Mucosa of gallbladder (tissue), 1 donor: ENCODE data around the gene RECK. TPM values are rescaled to one million over a fixed set of nuclear protein-coding genes. Genes with fewer than 3 reads are reported as not detected.
"Not testable (repeated sequence)": the region's sequence is repeated elsewhere in the genome, so short reads cannot be mapped to it uniquely, and the experiment has no call there.

Source experiments
- DNase-seq: peaks from one replicate; pipeline ENCODE4 v3.0.0-alpha.2; 2020; ENCODE audit warnings: low spot score
- total RNA-seq: library from RNA; stranded (reverse); gene quantifications from one replicate; pipeline ENCODE4 v1.2.1, GENCODE V29; 2021
- donor health status: DM: no; HTN: no; CAD: no.

Gene RECK
- total RNA-seq, result 11.3 TPM

GRCh38 chr9:36036780-36037548, at the start of gene RECK:
Gene RECK (plus strand): TSS chr9:36036913. CDS start chr9:36036999, 86 bp downstream.
- peak; percentile 85 for DNase-seq

GRCh38 chr9:35990155-35990554, 46.6 kb upstream of the RECK start:
- no peak for DNase-seq

GRCh38 chr9:35993136-35993535, 43.6 kb upstream of the RECK start:
- not testable (repeated sequence) for DNase-seq

- DNase-seq, result no peak
These were observed 42.6 kb upstream of the RECK start for GRCh38 chr9:35993976-35994720.

GRCh38 chr9:35994959-35995358, 41.8 kb upstream of the RECK start:
- DNase-seq, result no peak

GRCh38 chr9:35996358-35996970, 40.2 kb upstream of the RECK start:
- no peak for DNase-seq

GRCh38 chr9:35997016-35997415, 39.7 kb upstream of the RECK start:
- DNase-seq, result not testable (repeated sequence)

- no peak for DNase-seq
These were observed 38.4 kb upstream of the RECK start for GRCh38 chr9:35998333-35998732.

GRCh38 chr9:36005891-36006290, 30.8 kb upstream of the RECK start:
- DNase-seq, result no peak

- DNase-seq, result peak; percentile 16
These were observed 30.0 kb upstream of the RECK start for GRCh38 chr9:36006549-36007315.

- no peak for DNase-seq
These were observed 29.4 kb upstream of the RECK start for GRCh38 chr9:36007316-36007708.

GRCh38 chr9:36007852-36008251, 28.9 kb upstream of the RECK start:
- no peak for DNase-seq

- DNase-seq, result peak; percentile 55
These were observed 27.9 kb upstream of the RECK start for GRCh38 chr9:36008774-36009300.

GRCh38 chr9:36011379-36011778, 25.3 kb upstream of the RECK start:
- DNase-seq, result no peak

GRCh38 chr9:36017278-36017677, 19.4 kb upstream of the RECK start:
- DNase-seq, result no peak

GRCh38 chr9:36018129-36018528, 18.6 kb upstream of the RECK start:
- DNase-seq, result no peak

- no peak for DNase-seq
These were observed 17.6 kb upstream of the RECK start for GRCh38 chr9:36018891-36019720.

GRCh38 chr9:36021968-36022367, 14.7 kb upstream of the RECK start:
- no peak for DNase-seq

- peak; percentile 68 for DNase-seq
These were observed 13.3 kb upstream of the RECK start for GRCh38 chr9:36023260-36024048.

- no peak for DNase-seq
These were observed 11.0 kb upstream of the RECK start for GRCh38 chr9:36025746-36026145.
